Measurements from ENCODE around the gene MAP6D1.

GRCh38 chr3:183871541-183871940 is 46.2 kb upstream of the MAP6D1 start:
- TF ChIP-seq ZNF274 (IDR thresholded peaks at IDR 0.05; ENCODE audit: low read length) = no peak
- TF ChIP-seq ZNF274 (tag by site-specific recombination; IDR thresholded peaks at IDR 0.05; ENCODE audit: borderline replicate concordance) = no peak
- TF ChIP-seq ZNF514 (tag by site-specific recombination; IDR thresholded peaks at IDR 0.05) = no peak
- TF ChIP-seq ZXDB (tag by site-specific recombination; IDR thresholded peaks at IDR 0.05) = no peak
- TF ChIP-seq ZNF707 (tag by site-specific recombination; IDR thresholded peaks at IDR 0.05) = no peak

Data from HEK293 (cell line).